GM10266 (cell line): Measurements from ENCODE around the gene NFKBIA.

Experiments
- DNase-seq: peaks from one replicate; pipeline ENCODE4 v3.0.0; 2012; ENCODE audit errors: extremely low spot score
- TF ChIP-seq, protein P1 (sequence below): IDR thresholded peaks from 2 replicates; pipeline ENCODE4 v1.5.1; 2012; ENCODE audit warnings: mild to moderate bottlenecking, low read depth; ENCODE audit not compliant: control insufficient read depth, insufficient read depth; ENCODE audit errors: missing control alignments

NFKBIA gene

DNA sequence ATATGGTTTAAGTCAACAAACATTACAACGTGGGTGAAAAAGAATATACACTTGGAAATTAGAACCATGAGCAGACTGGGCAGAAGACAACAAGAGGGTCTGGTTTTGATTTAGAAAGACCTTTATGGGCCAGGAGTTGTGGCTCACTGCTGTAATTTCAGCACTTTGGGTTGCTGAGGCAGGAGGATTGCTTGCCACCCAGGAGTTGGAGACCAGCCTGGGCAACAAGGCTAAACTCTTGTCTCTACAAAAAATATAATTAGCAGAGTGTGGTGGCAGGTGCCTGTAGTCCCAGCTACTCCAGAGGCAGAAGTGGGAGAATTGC lies 2.7 kb upstream of the NFKBIA start:
- no peak for DNase-seq
- TF ChIP-seq, protein P1, sequence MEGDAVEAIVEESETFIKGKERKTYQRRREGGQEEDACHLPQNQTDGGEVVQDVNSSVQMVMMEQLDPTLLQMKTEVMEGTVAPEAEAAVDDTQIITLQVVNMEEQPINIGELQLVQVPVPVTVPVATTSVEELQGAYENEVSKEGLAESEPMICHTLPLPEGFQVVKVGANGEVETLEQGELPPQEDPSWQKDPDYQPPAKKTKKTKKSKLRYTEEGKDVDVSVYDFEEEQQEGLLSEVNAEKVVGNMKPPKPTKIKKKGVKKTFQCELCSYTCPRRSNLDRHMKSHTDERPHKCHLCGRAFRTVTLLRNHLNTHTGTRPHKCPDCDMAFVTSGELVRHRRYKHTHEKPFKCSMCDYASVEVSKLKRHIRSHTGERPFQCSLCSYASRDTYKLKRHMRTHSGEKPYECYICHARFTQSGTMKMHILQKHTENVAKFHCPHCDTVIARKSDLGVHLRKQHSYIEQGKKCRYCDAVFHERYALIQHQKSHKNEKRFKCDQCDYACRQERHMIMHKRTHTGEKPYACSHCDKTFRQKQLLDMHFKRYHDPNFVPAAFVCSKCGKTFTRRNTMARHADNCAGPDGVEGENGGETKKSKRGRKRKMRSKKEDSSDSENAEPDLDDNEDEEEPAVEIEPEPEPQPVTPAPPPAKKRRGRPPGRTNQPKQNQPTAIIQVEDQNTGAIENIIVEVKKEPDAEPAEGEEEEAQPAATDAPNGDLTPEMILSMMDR, result peak; percentile 3

DNA sequence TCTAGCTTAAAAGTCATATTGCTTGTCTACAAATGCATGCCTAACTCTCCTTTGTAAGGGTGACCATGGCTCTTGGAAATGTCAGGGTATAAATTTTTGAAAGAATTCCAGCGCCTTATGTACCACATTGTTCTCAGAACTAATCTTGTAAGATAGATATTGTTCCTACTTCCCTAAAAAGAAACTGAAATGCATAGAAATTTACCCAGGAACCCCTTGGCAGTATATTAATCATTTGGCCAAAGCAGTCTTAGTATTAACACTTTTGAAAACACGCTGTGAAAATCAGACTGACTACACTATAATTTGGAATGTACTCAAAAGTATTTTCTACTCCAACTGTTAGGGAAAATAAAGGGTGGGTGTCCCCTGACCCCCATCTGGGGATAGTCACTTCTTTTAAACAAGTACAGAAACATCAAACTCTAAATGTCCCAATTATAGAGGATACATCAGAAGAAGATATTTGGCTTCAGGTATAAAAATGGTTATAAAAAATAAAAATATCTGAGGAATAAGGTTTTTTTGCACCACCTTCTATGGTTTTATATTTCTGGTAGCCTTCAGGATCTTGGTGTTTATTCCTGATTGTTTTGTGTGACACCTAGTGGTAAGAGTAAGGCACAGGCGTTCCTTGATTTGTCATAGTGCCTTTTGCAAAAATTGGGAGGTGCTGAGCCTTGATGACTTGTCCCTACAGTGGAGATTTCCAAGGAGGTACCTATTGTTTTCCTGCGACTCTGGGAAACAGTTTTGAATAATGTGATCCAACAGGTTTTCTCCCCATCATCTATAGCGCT lies 2.2 kb upstream of the NFKBIA start:
- no peak for DNase-seq
- TF ChIP-seq, protein P1, result peak; percentile 88

DNA sequence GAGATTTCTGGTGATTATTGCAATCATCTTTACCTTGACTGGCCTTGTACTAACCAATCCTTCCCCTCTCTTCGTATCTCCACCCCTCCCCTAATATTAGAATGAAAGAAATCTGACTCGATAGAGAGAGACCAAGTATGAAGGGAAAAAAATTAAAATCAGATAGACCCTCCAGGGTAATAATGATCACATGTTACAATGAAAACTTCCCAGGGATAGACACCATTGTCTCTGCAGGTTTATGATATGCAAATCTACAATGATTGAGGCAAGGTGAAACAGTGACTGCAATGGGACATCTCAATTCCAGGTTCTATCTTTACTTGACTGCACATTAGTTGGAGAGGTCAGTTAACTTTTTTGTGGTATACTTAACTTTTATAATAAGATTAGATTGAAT lies 1.5 kb upstream of the NFKBIA start:
- no peak for DNase-seq
- TF ChIP-seq, protein P1, result no peak

DNA sequence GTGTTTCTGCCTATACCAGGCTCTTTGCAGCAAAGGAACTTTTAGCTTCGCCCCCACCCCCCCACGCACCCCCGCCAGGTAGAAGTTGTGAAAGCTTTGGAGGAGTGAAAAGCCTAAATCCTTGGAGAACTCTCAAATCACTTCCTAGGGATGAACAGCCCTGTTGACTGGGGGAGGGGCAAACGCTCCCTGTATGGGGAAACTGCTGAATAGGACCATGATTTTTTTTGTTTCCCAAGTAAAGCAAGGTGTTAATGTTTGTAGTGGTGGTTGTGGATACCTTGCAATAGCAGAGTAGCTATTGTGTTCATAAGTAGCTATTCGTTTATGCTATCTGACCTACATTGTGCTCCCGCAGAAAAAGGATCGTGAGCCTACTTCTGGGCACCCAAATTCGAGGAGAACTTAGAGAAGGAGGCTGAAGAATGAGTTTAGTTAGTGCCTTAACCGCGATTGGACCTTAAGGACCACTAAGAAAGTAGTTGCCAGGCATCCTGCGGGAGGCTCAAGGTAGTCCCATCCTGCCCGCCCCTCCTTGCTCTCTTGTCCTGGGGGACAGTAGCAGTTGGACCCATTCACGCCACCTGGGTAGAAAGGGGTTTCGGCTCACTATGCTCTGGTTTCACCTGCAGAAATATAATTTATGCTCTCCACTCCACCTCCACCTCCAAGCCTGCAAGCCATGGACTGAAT lies 901 bp upstream of the NFKBIA start:
- TF ChIP-seq, protein P1, result no peak
- no peak for DNase-seq

DNA sequence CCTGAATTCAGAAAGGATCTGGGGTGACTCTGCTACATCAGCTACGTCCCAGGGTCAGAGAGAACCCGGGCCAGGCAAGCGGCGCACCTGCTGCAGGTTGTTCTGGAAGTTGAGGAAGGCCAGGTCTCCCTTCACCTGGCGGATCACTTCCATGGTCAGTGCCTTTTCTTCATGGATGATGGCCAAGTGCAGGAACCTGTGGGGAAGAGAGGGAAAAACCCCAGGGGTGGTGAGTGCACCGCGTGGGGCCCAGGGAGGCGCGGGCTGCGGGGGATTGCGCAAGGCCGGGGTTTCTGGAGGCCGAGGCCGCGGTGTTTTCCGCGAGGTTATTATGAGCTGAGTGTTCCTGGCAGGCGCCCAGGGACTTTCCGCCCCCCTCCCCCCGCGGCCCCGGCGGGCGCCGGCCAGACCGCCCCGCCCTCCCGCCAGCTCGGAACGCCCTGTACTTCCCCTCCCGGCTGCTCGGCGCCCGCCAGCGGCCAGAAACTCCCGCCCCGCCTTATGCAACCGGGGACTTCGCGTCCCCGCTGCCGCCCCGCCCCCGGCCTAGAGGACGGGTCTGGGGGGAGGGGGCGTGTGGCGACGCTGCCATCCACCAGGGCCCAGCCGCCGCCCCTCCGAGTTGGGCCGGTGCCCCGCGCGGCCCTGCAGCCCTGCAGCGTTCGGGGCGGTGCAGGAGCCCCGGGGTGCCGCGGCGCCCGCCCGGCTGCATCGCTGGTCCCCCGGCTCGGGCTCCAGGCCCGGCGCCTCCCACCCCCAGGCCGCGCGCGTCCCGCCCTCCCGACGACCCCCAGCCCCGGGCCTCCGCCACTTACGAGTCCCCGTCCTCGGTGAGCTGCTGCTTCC lies 723 bp downstream of the NFKBIA start:
- TF ChIP-seq, protein P1, result no peak
- peak; percentile 95 for DNase-seq

DNA sequence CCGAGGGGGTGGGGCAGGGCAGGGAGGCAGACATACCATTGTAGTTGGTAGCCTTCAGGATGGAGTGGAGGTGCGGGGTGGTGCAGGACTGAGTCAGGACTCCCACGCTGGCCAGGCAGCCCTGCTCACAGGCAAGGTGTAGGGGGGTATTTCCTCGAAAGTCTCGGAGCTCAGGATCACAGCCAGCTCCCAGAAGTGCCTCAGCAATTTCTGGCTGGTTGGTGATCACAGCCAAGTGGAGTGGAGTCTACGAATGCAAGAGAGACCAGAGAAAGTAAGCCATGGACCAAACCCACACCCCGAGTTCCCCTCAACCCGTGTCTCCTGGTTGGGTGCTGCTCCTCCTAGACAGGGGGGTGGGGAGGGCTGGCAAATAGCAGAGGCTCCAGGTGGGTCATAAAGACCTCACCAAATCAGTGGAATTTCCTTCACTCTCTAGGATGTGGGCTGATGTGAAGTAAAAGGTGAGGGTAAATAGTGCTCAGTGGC lies 1.4 kb downstream of the NFKBIA start:
- DNase-seq, result no peak
- TF ChIP-seq, protein P1, result no peak
